ENCODE data around the gene NDUFAF8.

DNA sequence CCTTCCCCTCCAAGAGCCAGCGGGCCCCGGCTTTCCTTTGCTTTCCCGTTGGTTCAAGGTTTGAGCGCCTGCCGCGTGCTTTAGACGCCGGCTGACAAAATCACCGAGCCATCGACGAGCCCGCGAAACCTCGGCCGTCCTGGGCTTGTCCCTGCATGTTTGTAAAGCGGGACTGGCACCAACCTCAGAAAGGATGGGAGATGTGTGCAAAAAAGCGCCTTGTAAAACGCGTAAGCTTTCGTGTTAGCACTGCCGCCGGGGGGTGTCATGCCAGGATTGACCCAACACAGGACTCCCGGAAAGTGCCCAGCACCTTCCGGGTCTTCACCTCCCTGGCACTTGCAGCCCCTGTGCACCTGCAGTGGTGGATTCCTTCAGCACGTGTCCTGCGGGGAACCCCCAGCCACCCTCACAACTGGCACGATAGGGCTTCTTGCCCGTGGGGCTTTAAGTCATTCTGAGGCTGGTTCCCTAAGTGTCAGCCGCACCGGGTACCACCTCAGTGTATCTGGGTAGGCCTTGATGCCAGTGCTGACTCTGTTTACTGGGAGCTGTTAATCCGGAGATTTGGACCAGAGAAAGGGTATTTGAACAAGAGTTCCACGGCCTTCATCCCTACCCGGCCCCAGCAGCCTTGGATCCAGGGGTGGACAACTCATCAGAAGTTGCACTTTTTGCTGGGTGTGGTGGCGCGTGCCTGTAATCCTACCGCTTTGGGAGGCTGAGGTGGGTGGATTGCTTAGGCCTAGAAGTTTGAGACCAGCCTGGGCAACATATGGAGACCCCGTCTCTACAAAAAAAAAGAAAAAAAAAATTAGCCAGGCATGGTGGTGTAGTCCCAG is 817 bp downstream of the NDUFAF8 start:
- TF ChIP-seq, protein P1, sequence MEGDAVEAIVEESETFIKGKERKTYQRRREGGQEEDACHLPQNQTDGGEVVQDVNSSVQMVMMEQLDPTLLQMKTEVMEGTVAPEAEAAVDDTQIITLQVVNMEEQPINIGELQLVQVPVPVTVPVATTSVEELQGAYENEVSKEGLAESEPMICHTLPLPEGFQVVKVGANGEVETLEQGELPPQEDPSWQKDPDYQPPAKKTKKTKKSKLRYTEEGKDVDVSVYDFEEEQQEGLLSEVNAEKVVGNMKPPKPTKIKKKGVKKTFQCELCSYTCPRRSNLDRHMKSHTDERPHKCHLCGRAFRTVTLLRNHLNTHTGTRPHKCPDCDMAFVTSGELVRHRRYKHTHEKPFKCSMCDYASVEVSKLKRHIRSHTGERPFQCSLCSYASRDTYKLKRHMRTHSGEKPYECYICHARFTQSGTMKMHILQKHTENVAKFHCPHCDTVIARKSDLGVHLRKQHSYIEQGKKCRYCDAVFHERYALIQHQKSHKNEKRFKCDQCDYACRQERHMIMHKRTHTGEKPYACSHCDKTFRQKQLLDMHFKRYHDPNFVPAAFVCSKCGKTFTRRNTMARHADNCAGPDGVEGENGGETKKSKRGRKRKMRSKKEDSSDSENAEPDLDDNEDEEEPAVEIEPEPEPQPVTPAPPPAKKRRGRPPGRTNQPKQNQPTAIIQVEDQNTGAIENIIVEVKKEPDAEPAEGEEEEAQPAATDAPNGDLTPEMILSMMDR (IDR thresholded peaks at IDR 0.05 in 2 of 3, conservative IDR thresholded peaks at IDR 0.05 in 1 of 3; ENCODE audit: borderline replicate concordance in 1 of 3, insufficient read depth in 1 of 3, low read depth in 2 of 3, low read length in 2 of 3): no peak
- no peak for TF ChIP-seq POLR2A (IDR thresholded peaks at IDR 0.05; ENCODE audit: borderline replicate concordance, extremely low read depth, insufficient read depth, insufficient read length)
- no peak for TF ChIP-seq ELF1 (IDR thresholded peaks at IDR 0.05; ENCODE audit: borderline replicate concordance, low read depth)
- TF ChIP-seq SIN3A (IDR thresholded peaks at IDR 0.05; ENCODE audit: low read depth): no peak
- no peak; the same call in 1 of the 2 replicates for TF ChIP-seq MAX (IDR thresholded peaks at IDR 0.05)
- no peak for TF ChIP-seq SP1 (IDR thresholded peaks at IDR 0.05; ENCODE audit: low read depth)
- TF ChIP-seq REST (IDR thresholded peaks at IDR 0.05; ENCODE audit: low read depth): no peak
- no peak for TF ChIP-seq POLR2AphosphoS5 (IDR thresholded peaks at IDR 0.05; ENCODE audit: low read depth, low read length)
- no peak for TF ChIP-seq ZNF274 (IDR thresholded peaks at IDR 0.05; ENCODE audit: low read depth, low read length)
- TF ChIP-seq TCF7L2 (IDR thresholded peaks at IDR 0.05; ENCODE audit: borderline replicate concordance, extremely low read depth, insufficient read depth, insufficient read length): no peak
- no peak for TF ChIP-seq CEBPB (IDR thresholded peaks at IDR 0.05; ENCODE audit: low read depth)

All from HCT116 (cell line).